ENCODE measurements around the gene HAGHL.

- no peak for TF ChIP-seq CTCF (optimal IDR thresholded peaks at IDR 0.05 in 1 of 3, IDR thresholded peaks at IDR 0.05 in 1 of 3, conservative IDR thresholded peaks at IDR 0.05 in 1 of 3; ENCODE audit: extremely low read depth in 1 of 3, insufficient read depth in 2 of 3, low read length in 3 of 3)
- TF ChIP-seq EZH2 (IDR thresholded peaks at IDR 0.05; ENCODE audit: low read length): no peak
Measured at GRCh38 chr16:711084-711483, 15.8 kb upstream of the HAGHL start.

Data from keratinocyte (primary cell).